ENCODE measurements around the gene B3GAT1.

B3GAT1 gene

DNA sequence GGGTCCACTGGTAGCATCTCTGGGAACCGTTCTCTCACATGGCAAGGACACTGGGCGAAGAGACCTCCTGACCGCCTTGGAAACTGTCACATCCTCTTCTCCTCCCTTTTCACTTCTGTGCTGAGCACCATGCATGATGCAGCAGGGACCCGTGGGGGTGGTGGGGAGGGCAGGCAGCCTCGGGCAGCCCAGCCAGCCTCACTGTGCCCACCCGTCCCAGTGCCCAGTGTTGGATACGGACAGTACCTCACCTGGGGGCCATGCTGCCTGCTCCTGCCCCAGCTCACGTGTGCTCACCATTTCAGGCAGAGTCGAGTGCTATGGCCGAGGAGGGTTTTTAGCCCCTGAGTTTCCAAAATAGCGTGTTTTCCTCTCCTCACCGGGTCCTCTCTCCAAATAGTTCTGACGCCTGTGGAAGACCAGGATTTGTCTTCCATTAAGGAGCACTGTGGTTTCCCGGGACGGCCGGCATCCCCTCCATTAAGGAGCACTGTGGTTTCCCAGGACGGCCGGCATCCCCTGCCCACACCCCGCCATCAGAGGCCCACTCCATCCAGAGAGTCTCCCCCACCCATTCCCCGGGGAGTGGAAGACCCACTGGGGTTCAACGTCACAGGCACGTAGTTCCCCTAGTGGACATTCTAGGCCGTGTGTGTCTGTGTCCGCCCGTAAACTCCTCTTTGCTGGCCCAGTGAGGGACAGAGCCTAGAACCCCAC is 22.4 kb downstream of the B3GAT1 start:
- no peak for DNase-seq

DNA sequence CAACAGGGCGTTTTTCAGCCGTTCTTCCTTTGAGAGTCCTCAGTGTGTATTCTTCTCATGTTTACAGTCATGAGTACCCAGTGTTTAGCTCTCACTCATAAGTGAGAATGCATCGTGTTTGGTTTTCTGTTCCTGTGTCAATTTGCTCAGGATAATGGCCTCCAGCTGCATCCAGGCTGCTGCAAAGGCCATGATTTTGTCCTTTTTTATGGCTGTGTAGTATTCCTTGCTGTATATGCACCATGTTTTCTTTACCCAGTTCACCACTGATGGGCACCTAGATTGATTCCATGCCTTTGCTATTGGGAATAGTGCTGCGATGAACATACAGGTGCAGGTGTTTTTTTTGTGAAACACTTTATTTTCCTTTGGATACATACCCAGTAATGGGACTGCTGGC is 23.5 kb downstream of the B3GAT1 start:
- DNase-seq, result no peak

DNA sequence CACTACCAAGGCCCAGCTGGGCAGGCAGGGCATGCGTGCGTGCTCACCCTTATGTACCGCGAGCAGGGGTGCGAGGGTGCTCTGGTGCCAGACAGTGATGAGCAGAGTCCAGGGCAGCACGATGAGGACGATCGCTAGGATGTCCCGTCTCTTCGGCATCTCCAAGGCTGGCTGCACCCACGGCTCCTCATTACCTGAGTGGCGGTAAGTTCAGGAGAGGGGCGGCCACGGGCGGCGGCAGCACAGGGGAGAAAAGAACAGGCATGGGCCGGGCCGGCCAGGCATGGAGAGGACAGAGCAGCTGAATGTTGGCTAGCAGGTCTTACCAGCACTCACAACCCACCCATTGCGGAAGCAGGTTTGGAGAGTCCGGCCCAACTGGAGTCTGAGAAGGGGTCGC is 24.5 kb downstream of the B3GAT1 start:
- DNase-seq, result no peak

DNA sequence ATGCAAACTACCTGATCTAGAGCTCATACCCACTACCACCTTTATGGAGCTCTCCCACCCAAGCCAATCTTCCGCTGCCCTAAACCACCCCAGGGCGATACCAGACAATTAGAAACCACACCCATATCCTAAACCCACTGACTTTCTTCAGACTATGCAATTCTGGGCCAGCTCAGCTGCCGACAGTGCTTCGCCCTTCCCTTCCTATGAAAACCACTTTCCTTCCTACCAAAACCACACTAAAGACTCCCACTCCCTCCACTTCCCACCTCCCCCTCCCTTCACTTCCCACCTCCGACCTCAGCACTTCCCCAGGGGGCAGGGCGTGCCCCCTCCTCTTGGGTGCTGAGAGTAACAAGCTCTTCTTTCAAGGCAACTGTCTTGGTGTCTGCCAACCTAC is 25.1 kb downstream of the B3GAT1 start:
- no peak for DNase-seq

DNA sequence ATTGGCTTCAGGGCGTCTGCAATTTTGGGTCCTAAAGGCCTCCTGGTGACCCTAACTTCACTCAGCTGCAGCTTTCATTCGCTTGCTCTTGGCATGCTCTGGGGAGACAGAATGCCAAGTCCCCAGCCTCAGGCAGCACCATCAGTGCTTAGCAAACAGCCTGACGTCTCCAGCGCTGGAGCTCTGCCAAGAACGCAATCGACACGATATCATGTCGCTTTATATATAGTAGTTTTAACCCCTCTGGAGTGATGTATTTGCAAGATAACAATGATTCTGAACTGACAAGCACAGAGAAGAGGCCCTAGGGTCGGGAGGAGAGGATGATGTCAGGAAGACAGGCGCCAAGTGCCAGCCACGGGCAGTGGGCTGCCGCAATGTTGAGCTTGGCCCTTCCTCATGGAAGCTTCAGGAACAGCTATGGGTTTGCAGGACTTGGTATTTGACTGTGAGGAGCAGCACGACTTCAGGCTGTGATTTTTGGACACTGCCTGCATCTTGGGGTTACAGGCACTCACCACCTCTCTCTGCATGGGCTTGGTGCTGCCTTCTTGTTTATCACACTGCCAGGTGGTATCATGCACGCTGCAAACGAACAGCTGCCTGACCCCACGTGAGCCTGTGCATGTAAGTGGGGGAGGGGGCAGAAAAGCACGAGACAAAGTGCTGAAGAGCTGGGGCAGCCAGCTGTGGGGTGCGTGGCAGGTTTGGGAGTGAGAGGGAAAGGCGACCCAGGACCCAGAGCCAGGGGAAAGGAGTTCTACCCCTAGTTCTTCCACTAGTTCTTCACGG is 26.1 kb downstream of the B3GAT1 start:
- DNase-seq, result no peak

DNA sequence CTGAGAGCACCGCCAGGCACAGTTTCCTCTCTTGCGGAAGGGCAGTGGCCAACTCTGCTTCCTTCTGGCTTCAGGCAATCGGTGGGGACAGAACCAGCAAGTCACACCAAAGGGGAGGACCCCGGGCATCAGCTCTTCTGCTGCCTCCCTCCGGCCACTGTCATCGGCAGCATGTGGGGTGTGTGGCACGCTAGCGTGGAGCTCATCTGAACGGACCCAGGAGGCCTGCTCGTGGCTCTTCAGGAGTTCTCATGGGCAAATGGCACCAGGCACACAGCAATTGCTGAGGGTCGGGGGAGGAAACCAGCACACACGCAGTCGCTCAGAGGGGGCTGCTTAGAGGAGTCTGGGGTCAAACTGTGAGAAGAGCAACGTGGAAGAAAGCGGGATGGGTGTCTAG is 26.9 kb downstream of the B3GAT1 start:
- no peak for DNase-seq

DNA sequence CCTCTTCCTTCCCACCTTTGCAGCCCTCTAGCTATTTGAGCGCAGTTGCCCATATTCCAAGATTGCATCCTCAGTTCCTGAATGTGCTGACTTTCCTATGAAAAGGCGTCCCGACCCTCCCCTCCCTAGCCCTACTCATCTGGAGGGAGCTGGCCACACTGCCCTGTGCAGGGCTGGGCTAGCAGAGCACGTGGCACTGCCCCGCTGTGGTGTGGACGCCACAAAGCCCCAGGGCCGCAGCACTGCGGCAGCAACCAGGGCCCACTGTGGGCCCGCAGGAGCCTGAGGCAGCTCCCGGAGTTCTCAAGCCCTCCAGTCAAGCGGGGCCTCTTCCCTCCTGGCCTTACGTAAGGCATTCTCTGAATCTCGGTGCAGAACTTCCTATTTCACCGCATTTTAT is 27.6 kb downstream of the B3GAT1 start:
- DNase-seq, result no peak

DNA sequence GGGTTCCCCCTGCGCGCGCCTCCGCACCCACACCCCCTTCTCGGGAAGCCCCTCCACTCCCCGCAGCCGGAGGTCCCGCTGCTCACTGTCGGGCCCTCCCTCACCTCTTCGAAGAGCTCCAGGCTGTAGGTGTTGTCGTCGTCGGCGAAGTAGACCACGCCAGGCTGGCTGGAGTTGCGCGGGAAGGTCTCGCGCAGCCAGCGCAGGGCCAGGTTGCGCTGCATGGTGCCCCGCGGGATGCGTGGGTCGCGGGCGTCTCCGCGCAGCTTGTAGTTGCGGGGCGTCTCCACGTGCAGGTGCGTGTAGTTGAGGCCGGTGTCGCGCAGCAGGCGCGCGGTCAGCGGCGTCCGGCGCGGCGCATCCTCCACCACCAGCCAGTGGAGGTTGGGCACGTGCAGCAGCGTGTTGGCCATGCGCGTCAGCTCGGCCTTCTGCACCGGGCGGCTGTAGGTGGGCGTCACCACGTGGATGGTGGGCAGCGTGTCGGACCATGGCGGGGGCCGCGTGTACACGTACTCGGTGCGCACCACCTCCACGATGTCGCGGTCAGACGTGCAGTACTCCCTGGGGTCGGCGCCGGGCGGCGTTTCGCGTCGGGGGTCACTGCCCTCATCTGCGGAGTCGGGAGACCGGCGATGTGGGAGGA is 28.3 kb downstream of the B3GAT1 start:
- DNase-seq, result no peak

DNA sequence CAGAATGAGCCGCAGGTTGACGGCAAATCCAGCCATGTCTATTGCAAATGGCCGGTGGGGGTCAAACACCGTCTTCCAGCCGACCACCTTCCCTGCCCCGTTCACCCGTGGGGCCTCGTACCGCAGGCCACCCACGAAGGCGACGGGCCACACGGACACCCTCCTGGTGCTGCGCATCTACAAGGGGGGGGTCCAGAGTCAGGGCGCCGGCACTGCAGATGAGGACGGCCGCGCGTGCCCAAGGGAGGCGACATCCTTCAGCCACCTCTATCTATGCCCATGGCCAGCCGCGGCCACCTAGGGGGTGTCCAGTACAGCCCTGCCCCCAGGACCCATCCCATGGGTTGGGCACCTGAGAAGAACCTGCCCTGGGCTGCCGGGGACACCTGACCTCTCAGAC is 29.2 kb downstream of the B3GAT1 start:
- no peak for DNase-seq

DNA sequence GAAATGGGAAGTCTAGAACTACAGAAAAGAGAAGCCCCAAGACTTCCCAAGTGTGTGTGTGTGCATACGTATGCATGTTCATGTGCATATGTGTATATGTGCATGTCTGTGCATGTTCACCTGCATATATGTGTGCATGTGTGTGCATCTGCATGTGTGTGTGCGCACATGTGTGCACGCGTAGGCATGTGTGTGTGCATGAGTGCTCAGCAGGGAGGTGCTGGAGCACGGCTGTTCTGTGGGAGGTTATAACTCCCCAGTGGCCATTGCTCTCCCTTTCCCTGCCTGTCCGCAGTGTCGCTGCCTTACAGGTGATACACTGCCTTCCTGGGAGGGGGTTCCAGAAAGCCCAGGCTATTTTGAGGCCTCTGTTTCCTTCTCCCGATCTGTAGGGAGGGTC is 29.8 kb downstream of the B3GAT1 start:
- DNase-seq, result no peak

DNA sequence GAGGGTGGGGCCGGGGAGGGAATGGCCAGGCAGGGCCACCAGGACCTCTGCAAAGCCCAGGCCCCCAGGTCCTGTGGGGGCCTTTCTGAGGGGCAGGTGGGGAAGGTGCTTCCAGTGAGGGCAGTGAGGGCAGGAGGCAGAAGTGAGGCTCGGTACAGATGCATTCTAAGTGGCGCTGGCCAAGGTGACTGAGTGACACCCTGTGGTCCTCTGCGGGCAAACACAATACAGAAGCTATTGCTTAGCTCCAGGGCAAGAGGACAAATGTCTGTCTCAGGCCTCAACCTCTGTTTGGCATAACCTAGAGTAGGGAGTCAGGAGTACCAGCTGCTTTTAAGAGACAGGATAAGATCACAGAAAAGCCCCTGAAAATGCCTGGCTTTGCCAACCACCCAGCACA is 31.3 kb downstream of the B3GAT1 start:
- DNase-seq, result no peak

DNA sequence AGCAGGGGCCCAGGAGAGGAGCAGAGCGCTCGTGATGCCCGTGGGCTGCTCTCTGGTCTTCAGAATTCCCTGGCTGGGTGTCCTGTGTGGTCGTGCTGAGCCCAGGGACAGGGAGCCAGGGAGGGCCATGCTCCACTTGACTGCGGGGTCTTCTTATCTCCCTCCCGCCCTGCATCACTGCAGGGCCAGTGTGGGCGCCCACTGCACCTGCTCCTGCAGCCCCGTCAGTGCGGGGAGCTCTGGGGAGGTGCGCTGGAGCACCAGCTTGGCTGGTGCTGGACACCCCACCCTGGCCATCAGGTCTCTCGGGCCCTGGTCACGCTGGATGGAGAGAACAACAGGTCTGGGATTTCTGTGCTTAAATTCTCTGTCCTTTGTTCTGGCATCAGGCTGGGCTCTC is 31.8 kb downstream of the B3GAT1 start:
- no peak for DNase-seq

DNA sequence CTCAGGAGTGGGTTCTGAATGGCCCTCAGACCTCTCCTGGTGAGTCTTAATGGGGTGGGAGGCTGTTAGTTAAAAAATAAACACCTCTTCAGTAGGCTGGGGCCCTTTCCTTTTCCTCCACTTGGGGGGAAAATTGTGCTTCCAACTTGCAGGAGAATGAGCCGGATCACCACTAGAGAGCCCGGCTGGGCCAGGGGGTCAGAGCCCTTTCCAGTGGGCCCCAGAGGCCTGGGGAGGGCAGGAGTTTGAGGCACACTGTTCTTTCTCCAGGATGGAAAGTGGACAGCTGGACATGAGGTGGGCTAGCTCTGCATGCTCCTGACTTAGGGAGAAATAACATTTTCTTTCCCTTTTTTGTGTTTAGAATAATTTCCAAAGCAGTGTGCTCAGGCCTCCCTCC is 32.8 kb downstream of the B3GAT1 start:
- DNase-seq, result no peak

DNA sequence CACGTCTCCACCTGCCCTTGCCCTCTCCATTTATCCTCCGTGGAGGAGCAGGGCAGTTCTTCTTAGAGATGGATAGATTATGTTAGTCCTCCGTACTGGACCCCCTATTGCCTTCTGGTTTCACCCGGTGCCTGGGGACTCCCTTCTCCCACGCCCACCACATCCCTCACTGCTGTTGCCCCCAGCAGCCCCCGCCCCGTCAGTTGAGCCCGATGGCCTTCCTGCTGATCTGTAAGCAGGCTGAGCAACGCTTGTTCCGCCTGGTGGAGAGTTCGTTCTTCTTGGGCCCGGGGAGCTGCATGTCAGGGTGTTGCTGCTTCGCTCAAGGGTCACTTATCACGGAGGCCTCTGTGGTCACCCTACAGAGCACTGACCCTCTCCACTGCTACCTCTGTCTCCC is 34.2 kb downstream of the B3GAT1 start:
- DNase-seq, result no peak

DNA sequence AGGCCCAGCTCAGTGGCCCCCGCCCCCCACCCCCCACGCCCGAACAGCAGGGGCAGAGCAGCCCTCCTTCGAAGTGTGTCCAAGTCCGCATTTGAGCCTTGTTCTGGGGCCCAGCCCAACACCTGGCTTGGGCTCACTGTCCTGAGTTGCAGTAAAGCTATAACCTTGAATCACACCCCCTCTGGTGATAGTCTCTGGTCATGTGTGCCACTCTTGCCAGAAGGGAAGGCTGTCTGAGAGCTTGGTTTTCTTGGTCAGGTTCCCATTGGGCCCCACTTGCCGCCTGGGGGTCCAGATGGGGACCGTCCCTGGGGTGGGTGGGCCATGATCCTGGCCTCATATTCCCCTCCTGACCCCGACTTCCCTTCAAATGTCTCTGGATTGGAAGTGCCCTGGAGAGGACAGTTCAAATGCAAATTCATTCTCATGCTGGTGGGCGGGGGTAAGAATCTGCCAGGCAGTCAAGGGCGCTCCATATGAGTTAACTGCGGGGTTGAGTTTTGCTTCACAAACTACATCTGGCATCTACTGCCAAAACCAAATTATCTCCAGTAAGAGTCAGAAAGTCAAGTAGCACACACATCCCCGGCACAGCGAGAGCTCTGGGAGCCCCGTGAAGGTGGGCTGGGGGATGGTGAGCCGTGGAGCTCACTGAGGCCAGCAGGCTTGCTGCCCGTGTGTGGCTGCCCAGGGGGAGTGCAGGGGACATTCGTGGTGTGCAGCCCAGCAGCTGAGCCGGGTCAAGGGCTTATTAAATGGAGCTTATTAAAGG is 35.7 kb downstream of the B3GAT1 start:
- DNase-seq, result no peak

DNA sequence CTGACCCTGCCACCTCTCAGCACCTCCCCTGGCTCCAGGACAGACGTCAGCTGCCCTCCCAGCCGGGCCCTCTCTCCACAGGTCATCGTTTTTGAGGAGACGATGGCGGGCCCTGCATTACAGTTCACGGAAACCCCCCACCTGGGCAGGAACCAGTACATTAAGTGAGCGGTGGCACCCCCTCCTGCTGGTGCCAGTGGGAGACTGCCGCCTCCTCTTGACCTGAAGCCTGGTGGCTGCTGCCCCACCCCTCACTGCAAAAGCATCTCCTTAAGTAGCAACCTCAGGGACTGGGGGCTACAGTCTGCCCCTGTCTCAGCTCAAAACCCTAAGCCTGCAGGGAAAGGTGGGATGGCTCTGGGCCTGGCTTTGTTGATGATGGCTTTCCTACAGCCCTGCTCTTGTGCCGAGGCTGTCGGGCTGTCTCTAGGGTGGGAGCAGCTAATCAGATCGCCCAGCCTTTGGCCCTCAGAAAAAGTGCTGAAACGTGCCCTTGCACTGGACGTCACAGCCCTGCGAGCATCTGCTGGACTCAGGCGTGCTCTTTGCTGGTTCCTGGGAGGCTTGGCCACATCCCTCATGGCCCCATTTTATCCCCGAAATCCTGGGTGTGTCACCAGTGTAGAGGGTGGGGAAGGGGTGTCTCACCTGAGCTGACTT is 37.0 kb downstream of the B3GAT1 start:
- DNase-seq, result no peak

DNA sequence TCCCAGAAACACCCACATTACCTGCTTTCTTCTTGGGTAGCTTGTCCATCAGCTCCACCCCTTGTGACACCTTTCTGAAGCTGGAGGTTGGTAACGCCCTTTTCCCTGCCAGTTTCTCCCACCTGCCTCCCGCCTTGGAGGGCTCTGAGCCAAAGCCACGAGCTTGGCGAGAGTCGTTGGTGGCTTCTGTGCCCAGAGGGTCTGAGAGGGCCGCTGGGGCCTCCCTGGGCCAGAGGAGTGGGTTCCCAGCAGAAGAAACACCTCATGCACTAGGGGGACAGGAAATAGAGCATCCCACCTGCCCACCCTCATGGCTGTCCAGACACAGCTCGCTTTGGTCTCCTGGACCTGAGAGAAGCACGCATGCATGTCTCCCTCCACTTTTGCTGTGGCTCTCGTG is 37.9 kb downstream of the B3GAT1 start:
- DNase-seq, result no peak

DNA sequence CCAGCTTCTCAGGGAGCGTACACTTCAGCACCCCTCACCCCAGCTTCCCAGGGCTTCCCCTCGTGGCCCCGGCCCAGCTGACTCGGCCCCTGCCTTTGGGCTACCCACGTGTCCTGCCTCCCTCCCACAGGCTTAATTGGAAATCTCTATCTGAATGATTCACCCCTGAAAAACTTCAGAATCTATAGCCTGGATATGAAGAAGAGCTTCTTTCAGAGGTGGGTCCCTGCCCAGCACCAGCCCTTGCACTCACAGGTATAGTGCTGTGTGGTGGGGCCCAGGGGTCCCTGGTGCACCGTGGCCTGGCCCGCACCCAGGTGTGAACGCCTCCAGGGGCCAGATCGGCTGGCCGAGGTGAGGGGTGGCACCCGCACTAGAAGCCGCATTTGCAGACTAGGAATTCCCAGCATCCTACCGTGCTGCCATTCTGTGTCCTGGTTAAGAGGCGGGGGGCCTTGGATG is 38.4 kb downstream of the B3GAT1 start:
- DNase-seq, result no peak

DNA sequence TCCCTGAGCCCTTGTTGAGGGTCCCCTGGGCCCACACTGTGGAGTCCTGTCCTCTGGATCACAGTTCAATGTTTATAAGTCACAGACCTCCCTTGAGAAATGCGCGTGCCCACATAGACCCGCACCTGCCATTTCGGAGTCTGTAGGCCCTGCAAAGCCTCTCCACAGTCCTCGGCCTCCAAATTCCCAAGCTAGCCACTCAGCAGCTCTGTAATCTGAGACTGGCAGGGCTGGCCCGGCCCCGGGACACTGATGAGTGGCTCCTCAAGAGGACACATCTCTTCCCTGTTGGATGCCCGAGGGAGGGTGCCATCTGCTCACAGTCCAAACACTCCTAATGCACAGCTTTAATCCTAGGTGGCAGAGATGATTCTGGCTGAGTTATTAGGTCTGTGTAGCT is 39.1 kb downstream of the B3GAT1 start:
- DNase-seq, result no peak

DNA sequence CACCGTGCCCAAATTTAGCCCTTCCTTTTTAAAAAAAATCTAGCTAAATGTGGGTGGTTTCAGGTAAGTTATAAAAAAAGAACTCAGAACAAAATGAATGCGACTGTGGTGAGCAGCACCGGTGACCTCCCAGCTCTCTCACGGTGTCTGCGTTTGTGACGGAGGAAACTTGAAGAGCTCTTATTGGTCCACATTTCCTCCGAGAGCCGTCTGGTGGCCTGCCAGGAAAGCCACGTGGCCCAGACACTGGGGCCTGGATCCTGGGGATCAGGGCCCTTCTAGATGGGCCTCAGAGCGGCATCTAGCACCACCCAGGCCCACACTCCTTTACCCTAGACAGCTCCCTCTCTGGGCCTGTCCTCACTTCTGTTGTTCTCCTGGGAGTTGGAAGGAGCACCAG is 39.5 kb downstream of the B3GAT1 start:
- no peak for DNase-seq

DNA sequence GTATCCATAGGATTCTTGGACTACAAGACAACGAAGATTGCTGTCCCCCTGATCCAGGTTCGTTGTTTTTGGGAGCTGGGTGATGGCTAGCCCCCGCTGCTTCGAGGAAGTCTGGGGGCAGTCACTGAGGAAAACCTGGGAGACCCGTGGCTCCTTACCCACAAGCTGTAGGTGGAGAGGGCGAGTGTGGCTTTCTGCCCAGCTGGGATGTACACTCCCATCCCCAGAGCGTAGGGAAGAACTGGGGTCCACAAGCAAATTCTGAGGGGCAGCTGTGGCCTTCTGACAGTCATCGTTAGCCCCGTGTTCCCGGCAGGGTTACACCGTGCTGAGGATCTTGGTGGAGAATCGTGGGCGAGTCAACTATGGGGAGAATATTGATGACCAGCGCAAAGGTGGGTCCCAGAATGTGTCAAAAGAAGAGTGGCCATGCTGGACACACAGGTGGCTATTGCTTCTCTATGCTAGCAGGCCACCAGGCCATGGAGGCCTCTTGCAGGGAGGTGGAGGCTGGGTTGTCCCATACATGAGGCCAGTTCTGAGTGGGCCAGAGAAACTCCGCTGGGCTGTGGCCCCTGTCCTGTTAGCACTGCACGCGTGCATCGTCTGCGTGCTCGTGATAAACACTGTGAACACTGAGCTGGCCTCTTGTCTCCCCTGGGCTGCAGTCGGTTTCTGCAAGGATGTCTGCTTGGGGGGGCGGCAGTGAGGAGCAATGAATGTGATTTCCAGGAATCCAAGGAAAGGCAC is 40.4 kb downstream of the B3GAT1 start:
- no peak for DNase-seq

Data from activated T-cell treated with anti-CD3 and anti-CD28 coated beads for 4 hours (primary cell).